ENCODE results near the gene ECSCR.
"Not testable (repeated sequence)": the region's sequence is repeated elsewhere in the genome, so short reads cannot be mapped to it uniquely, and the experiment has no call there.

Gene ECSCR

GRCh38 chr5:139451176-139451575, 11.4 kb downstream of the ECSCR start:
- DNase-seq (ENCODE audit: low read depth) = no peak
- H3K4me3 ChIP-seq (ENCODE audit: low read depth, low read length) = no peak overlapping the region
- TF ChIP-seq CTCF (IDR thresholded peaks at IDR 0.05; ENCODE audit: control insufficient read depth, extremely low read depth, insufficient read depth) = no peak

GRCh38 chr5:139446956-139447779, 15.4 kb downstream of the ECSCR start:
- DNase-seq (ENCODE audit: low read depth) = no peak
- no peak overlapping the region for H3K4me3 ChIP-seq (ENCODE audit: low read depth, low read length)
- no peak for TF ChIP-seq CTCF (IDR thresholded peaks at IDR 0.05; ENCODE audit: control insufficient read depth, extremely low read depth, insufficient read depth)

- H3K4me3 ChIP-seq (ENCODE audit: low read depth, low read length) = no peak overlapping the region
- no peak for DNase-seq (ENCODE audit: low read depth)
- TF ChIP-seq CTCF (IDR thresholded peaks at IDR 0.05; ENCODE audit: control insufficient read depth, extremely low read depth, insufficient read depth) = no peak
These were observed 17.0 kb downstream of the ECSCR start for GRCh38 chr5:139445325-139446170.

- TF ChIP-seq CTCF (IDR thresholded peaks at IDR 0.05; ENCODE audit: control insufficient read depth, extremely low read depth, insufficient read depth) = no peak
- H3K4me3 ChIP-seq (ENCODE audit: low read depth, low read length) = no peak overlapping the region
- no peak for DNase-seq (ENCODE audit: low read depth)
These were observed 18.6 kb downstream of the ECSCR start for GRCh38 chr5:139443831-139444453.

- DNase-seq (ENCODE audit: low read depth); H3K4me3 ChIP-seq (ENCODE audit: low read depth, low read length): not testable (repeated sequence)
These were observed 22.1 kb downstream of the ECSCR start for GRCh38 chr5:139440416-139440815.

GRCh38 chr5:139439013-139439903, 23.3 kb downstream of the ECSCR start, which contains the start of gene DNAJC18:
DNAJC18 (minus strand) TSS chr5:139439525; CDS start chr5:139439445, 80 bp downstream.
- peak; percentile 67 for DNase-seq (ENCODE audit: low read depth)
- H3K4me3 ChIP-seq (ENCODE audit: low read depth, low read length) = peak within 1 kb of the TSS; percentile 80
- TF ChIP-seq CTCF (IDR thresholded peaks at IDR 0.05; ENCODE audit: control insufficient read depth, extremely low read depth, insufficient read depth) = no peak

Data from LNCaP clone FGC (cell line).